Endometrial microvascular endothelial cells (primary cell): ENCODE measurements around the gene CDK11A. TPM values are rescaled to one million over a fixed set of nuclear protein-coding genes. Genes with fewer than 3 reads are reported as not detected.
"Not testable (repeated sequence)": the region's sequence is repeated elsewhere in the genome, so short reads cannot be mapped to it uniquely, and the experiment has no call there.

Source experiments
- in situ Hi-C: cut with HindIII; loops from 2 replicates; pipeline ENCODE4 v1.10.0; 2017; ENCODE audit warnings: low sequenced_read_pairs, low pct_unique_long_range_greater_than_20kb; ENCODE audit errors: inconsistent ontology term
- total RNA-seq: library from RNA; depleted of rRNA; stranded (reverse); fragments of >200 nt; gene quantifications from one replicate; pipeline ENCODE4 v1.2.3, GENCODE V29; 2015; ENCODE audit errors: inconsistent ontology term

The CDK11A gene
- total RNA-seq, 1 donor from 2014 or later = 6.9 TPM

GRCh38 chr1:1755852-1756251, 31.7 kb upstream of the CDK11A start:
- in situ Hi-C loops = no loop called here

GRCh38 chr1:1755426-1755825, 31.3 kb upstream of the CDK11A start:
- in situ Hi-C loops = no loop called here

- in situ Hi-C loops = no loop called here
These were observed 30.1 kb upstream of the CDK11A start for GRCh38 chr1:1754051-1754815.

- in situ Hi-C loops = no loop called here
These were observed 29.4 kb upstream of the CDK11A start for GRCh38 chr1:1753607-1754005.

GRCh38 chr1:1752636-1753606, 28.8 kb upstream of the CDK11A start:
- in situ Hi-C loops = no loop called here

- in situ Hi-C loops = no loop called here
These were observed 28.0 kb upstream of the CDK11A start for GRCh38 chr1:1752190-1752589.

GRCh38 chr1:1749941-1750340, 25.8 kb upstream of the CDK11A start:
- in situ Hi-C loops = not testable (repeated sequence)

GRCh38 chr1:1748686-1749321, 24.6 kb upstream of the CDK11A start:
- in situ Hi-C loops = no loop called here

- in situ Hi-C loops = not testable (repeated sequence)
These were observed 22.4 kb upstream of the CDK11A start for GRCh38 chr1:1746566-1746909.

- in situ Hi-C loops = not testable (repeated sequence)
These were observed 21.8 kb upstream of the CDK11A start for GRCh38 chr1:1745651-1746565.

GRCh38 chr1:1742529-1742928, 18.4 kb upstream of the CDK11A start:
- in situ Hi-C loops = not testable (repeated sequence)

- in situ Hi-C loops = not testable (repeated sequence)
These were observed 16.9 kb upstream of the CDK11A start for GRCh38 chr1:1741013-1741412.

- in situ Hi-C loops = not testable (repeated sequence)
These were observed 14.7 kb upstream of the CDK11A start for GRCh38 chr1:1738799-1739337.

GRCh38 chr1:1737675-1738590, 13.8 kb upstream of the CDK11A start:
- in situ Hi-C loops = not testable (repeated sequence)

GRCh38 chr1:1732381-1732780, 8.2 kb upstream of the CDK11A start:
- in situ Hi-C loops = no loop called here

- in situ Hi-C loops = no loop called here
These were observed 6.7 kb upstream of the CDK11A start for GRCh38 chr1:1730870-1731269.

- in situ Hi-C loops = not testable (repeated sequence)
These were observed 6.1 kb upstream of the CDK11A start for GRCh38 chr1:1730230-1730629.
